Pancreas (tissue), 10 donors: ENCODE data around the gene RAB14. TPM values are rescaled to one million over a fixed set of nuclear protein-coding genes. Genes with fewer than 3 reads are reported as not detected.

Experiments
- ATAC-seq, 4 donors: fragments of 200-7000 bp; cut with Tn5 transposase; one replicate each; pipeline versions ENCODE4 v1.8.0 to v1.9.1; 2020; ENCODE audit warnings: mild to moderate bottlenecking in 4 of 4, moderate library complexity in 4 of 4
- DNase-seq, 6 donors: peaks; one replicate each; pipeline ENCODE4 v3.0.0-alpha.2; 2020
- FAIRE-seq: peaks from 2 replicates; lab custom pipeline; 2012; peaks lifted over from hg19 to GRCh38; lab: Jason Lieb, UNC
- H3K27ac ChIP-seq, 4 donors: fragments of 200-600 bp; sonication (generic); 1 replicate in 3 of 4; 2 replicates in 1 of 4; pipeline versions ENCODE4 v1.5.0 to v1.8.0; 2020
- H3K27me3 ChIP-seq, 4 donors: fragments of 200-600 bp; one replicate each; pipeline ENCODE4 v1.8.0; 2021
- H3K36me3 ChIP-seq, 3 donors: fragments of 200-600 bp; sonication (generic) in 1 of 3; one replicate each; pipeline versions ENCODE4 v1.5.0 to v1.8.0; 2020 to 2021
- H3K4me1 ChIP-seq, 3 donors: fragments of 200-600 bp; one replicate each; pipeline ENCODE4 v1.8.0; 2021
- H3K4me3 ChIP-seq, 4 donors: fragments of 200-600 bp; sonication (generic) in 2 of 4; one replicate each; pipeline versions ENCODE4 v1.5.0 to v1.8.0; 2020 to 2021
- H3K9me3 ChIP-seq, 4 donors: fragments of 200-600 bp; one replicate each; pipeline ENCODE4 v1.8.0; 2021
- CTCF ChIP-seq, 4 donors: fragments of 200-600 bp; sonication (generic) in 3 of 4; IDR thresholded peaks; one replicate each; pipeline versions ENCODE4 v1.5.0 to v1.8.0; 2021; ENCODE audit warnings: antibody characterized with exemption in 4 of 4
- WGBS, 2 donors: extraction: QIAGEN DNeasy Blood & Tissue Kit; methylation state at CpG; one replicate each; pipeline ENCODE4 v1.1.7; 2013; 5-methylcytosine and 5-hydroxymethylcytosine counted together
- intact Hi-C, 3 donors: fragments of 100-400 bp; cut with DNase I; formaldehyde crosslinking; loops; one replicate each; pipeline versions ENCODE4 v1.11.1 to v1.14.2; 2022
- polyA plus RNA-seq, 2 donors: library from polyadenylated mRNA; stranded (reverse); fragments of 200-250 nt; gene quantifications; one replicate each; pipeline ENCODE4 v1.2.3, GENCODE V29; 2013
- total RNA-seq, 6 donors: library from RNA; stranded (reverse); fragmentation: NEBNext Ultra II Directional in 4 of 6; extraction: Animal tissue kit (Norgen Biotek cat#: 25700) in 4 of 6; gene quantifications; one replicate each; pipeline versions ENCODE4 v1.2.1 to v1.2.4, GENCODE V29; 2021 to 2023
- donor health status: healthy with polysubstance abuse.
- donor health status: DM: no; HTN: no; CAD: no; lungs with moderate emphysema.
- donor health status: DM: no; HTN: no; CAD: no.
- donor health status: control.
- donor health status: control.
- donor health status: Bipolar disorder and iron deficiency.
- donor health status: DM: yes; HTN: yes; CAD: no.
- donor health status: DM: no; HTN: no; CAD: no.
- donor health status: DM: no; HTN: no; CAD: no.
- donor health status: DM: yes; HTN: yes; CAD: no.

Gene RAB14
- total and polyA plus RNA-seq, 8 donors, result 9.2 to 37.0 (median 23.1) TPM

- ATAC-seq (no peak), FAIRE-seq (no peak), DNase-seq (no peak)
- H3K36me3 ChIP-seq, result no peaks in the 10 kb centered on the region
- no peak overlapping the region for H3K4me3 ChIP-seq
- no peaks in the 10 kb centered on the region for H3K27me3 ChIP-seq
- no peaks in the 10 kb centered on the region for H3K9me3 ChIP-seq
- intact Hi-C loops, result no loop called here
- 55 to 66% methylated on average over 4 of the region's 4 CpGs for WGBS, 2 donors
- H3K27ac ChIP-seq, result no peak overlapping the region
- no peak for TF ChIP-seq CTCF (IDR thresholded peaks at IDR 0.05)
- peaks cover 0 to 4% (median 0%) of the 10 kb centered on the region in 3 donors for H3K4me1 ChIP-seq
Measured at GRCh38 chr9:121227862-121228261, 26.2 kb upstream of the RAB14 start.

- Histone ChIP-seq H3K36me3 (no peaks in the 10 kb centered on the region), H3K27me3 (no peaks in the 10 kb centered on the region), H3K27ac (no peak overlapping the region), H3K9me3 (no peaks in the 10 kb centered on the region), H3K4me3 (no peak overlapping the region), H3K4me1 (peaks cover 0 to 4% (median 0%) of the 10 kb centered on the region in 3 donors)
- intact Hi-C loops, result no loop called here
- FAIRE-seq, result no peak
- no peak for DNase-seq
- 74 to 80% methylated on average over 2 of the region's 2 CpGs for WGBS, 2 donors
- TF ChIP-seq CTCF (IDR thresholded peaks at IDR 0.05), result no peak
- no peak for ATAC-seq
Measured at GRCh38 chr9:121226175-121226574, 24.5 kb upstream of the RAB14 start.

- Histone ChIP-seq H3K27me3 (no peaks in the 10 kb centered on the region), H3K27ac (no peak overlapping the region), H3K9me3 (no peaks in the 10 kb centered on the region), H3K4me3 (no peak overlapping the region), H3K36me3 (no peaks in the 10 kb centered on the region), H3K4me1 (peaks cover 0 to 4% (median 0%) of the 10 kb centered on the region in 3 donors)
- DNase-seq, result no peak
- no peak for TF ChIP-seq CTCF (IDR thresholded peaks at IDR 0.05)
- 62 to 75% methylated on average over 5 of the region's 5 CpGs for WGBS, 2 donors
- no peak for ATAC-seq
- FAIRE-seq, result no peak
- intact Hi-C loops, result no loop called here
Measured at GRCh38 chr9:121225240-121225639, 23.6 kb upstream of the RAB14 start.

- DNase-seq, result peak in 2 of 6 donors; percentile 18 to 31
Measured at GRCh38 chr9:121222524-121223171, 21.0 kb upstream of the RAB14 start.

More at GRCh38 chr9:121222524-121223171, 21.0 kb upstream of the RAB14 start:
- Histone ChIP-seq H3K27ac (no peak overlapping the region), H3K9me3 (no peaks in the 10 kb centered on the region), H3K4me3 (peak overlapping the region in 1 of 4 donors; percentile 15), H3K27me3 (no peaks in the 10 kb centered on the region), H3K36me3 (no peaks in the 10 kb centered on the region), H3K4me1 (no peaks in the 10 kb centered on the region)
- FAIRE-seq (no peak), ATAC-seq (peak; percentile 66 to 84 (median 73))
- 39 to 47% methylated on average over 12 of the region's 12 CpGs for WGBS, 2 donors
- TF ChIP-seq CTCF (IDR thresholded peaks at IDR 0.05), result peak; percentile 49 to 71 (median 61)
- intact Hi-C loops, result no loop called here
